Measurements from ENCODE around the gene GDI1. TPM values are rescaled to one million over a fixed set of nuclear protein-coding genes. Genes with fewer than 3 reads are reported as not detected.
"Not testable (repeated sequence)": the region's sequence is repeated elsewhere in the genome, so short reads cannot be mapped to it uniquely, and the experiment has no call there.

GDI1 gene
- 100 to 1,000 TPM; 118 to 136 (median 132) TPM for polyA plus RNA-seq (ENCODE audit: insufficient read length in 4 of 4)

GRCh38 chrX:154436983-154437752, at the start of gene GDI1:
Gene GDI1 (plus strand): TSS chrX:154437154. CDS start chrX:154437255, 101 bp downstream.
- no peak for DNase-seq (ENCODE audit: low read depth in 4 of 4, low spot score in 3 of 4)

GRCh38 chrX:154388094-154388493, 48.9 kb upstream of the GDI1 start:
- DNase-seq (ENCODE audit: low read depth in 4 of 4, low spot score in 3 of 4): not testable (repeated sequence)

GRCh38 chrX:154388649-154389048, 48.3 kb upstream of the GDI1 start:
- not testable (repeated sequence) for DNase-seq (ENCODE audit: low read depth in 4 of 4, low spot score in 3 of 4)

- not testable (repeated sequence) for DNase-seq (ENCODE audit: low read depth in 4 of 4, low spot score in 3 of 4)
Observed at GRCh38 chrX:154389812-154390747, 46.9 kb upstream of the GDI1 start.

- not testable (repeated sequence) for DNase-seq (ENCODE audit: low read depth in 4 of 4, low spot score in 3 of 4)
Observed at GRCh38 chrX:154396363-154396762, 40.6 kb upstream of the GDI1 start.

- DNase-seq (ENCODE audit: low read depth in 4 of 4, low spot score in 3 of 4): no peak
Observed at GRCh38 chrX:154396973-154397887, 39.7 kb upstream of the GDI1 start.

- peak in 3 of 4 donors; percentile 82 to 83 (median 83) for DNase-seq (ENCODE audit: low read depth in 4 of 4, low spot score in 3 of 4)
Observed at GRCh38 chrX:154397888-154398667, 38.9 kb upstream of the GDI1 start, which contains the start of gene RPL10. Gene RPL10 (plus strand): TSS chrX:154398377. CDS start chrX:154398520, 143 bp downstream.

GRCh38 chrX:154398668-154399526, 38.1 kb upstream of the GDI1 start:
- DNase-seq (ENCODE audit: low read depth in 4 of 4, low spot score in 3 of 4): no peak

- DNase-seq (ENCODE audit: low read depth in 4 of 4, low spot score in 3 of 4): no peak
Observed at GRCh38 chrX:154399527-154400368, 37.2 kb upstream of the GDI1 start.

- DNase-seq (ENCODE audit: low read depth in 4 of 4, low spot score in 3 of 4): not testable (repeated sequence)
Observed at GRCh38 chrX:154400369-154400817, 36.6 kb upstream of the GDI1 start.

GRCh38 chrX:154401045-154401799, 35.7 kb upstream of the GDI1 start:
- no peak for DNase-seq (ENCODE audit: low read depth in 4 of 4, low spot score in 3 of 4)

GRCh38 chrX:154401918-154402621, 34.9 kb upstream of the GDI1 start:
- DNase-seq (ENCODE audit: low read depth in 4 of 4, low spot score in 3 of 4): no peak

GRCh38 chrX:154402622-154403127, 34.3 kb upstream of the GDI1 start:
- DNase-seq (ENCODE audit: low read depth in 4 of 4, low spot score in 3 of 4): no peak

- no peak for DNase-seq (ENCODE audit: low read depth in 4 of 4, low spot score in 3 of 4)
Observed at GRCh38 chrX:154403192-154403591, 33.8 kb upstream of the GDI1 start.

GRCh38 chrX:154403858-154404257, 33.1 kb upstream of the GDI1 start:
- no peak for DNase-seq (ENCODE audit: low read depth in 4 of 4, low spot score in 3 of 4)

Measured in right renal pelvis (tissue), 4 donors.